GM19240 (cell line): ENCODE results near the gene CD2AP.

Source experiments
- DNase-seq: peaks from one replicate; pipeline ENCODE4 v3.0.0; 2011; ENCODE audit warnings: low spot score; ENCODE audit not compliant: insufficient read length

CD2AP gene

DNA sequence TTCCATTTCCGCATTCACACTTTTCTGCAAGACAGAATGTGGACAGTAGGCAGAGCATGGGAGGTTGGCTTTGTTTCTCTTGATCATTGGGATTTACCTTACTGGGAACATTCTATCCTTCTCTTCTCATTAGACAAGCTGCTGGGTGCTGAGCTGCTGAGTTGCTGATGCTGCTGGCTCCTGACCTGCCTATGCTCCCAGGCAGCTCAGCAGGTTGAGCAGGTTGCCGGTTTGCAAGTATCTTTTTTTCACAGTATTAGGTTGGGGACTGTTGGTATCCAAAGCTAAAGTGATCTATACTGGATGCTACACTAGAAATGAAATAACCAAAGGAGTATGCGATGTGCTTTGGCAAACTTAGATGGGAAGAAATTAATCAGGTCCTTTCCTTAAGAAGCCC, 197.1 kb downstream of the CD2AP start:
- no peak for DNase-seq
